Lung (tissue), 12 donors: ENCODE data around the gene TMEM147. TPM values are rescaled to one million over a fixed set of nuclear protein-coding genes. Genes with fewer than 3 reads are reported as not detected.

Experiments used
- ATAC-seq: fragments of 200-7000 bp; cut with Tn5 transposase; one replicate; pipeline ENCODE4 v1.9.1; 2020; ENCODE audit warnings: moderate number of reproducible peaks; ENCODE audit not compliant: insufficient read depth, low FRiP score
- DNase-seq, 3 donors: peaks; one replicate each; pipeline ENCODE4 v3.0.0-alpha.2; 2013 to 2017
- H3K27ac ChIP-seq, 2 donors: one replicate each; pipeline ENCODE4 v1.5.1; 2013; ENCODE audit warnings: mild to moderate bottlenecking in 2 of 2, moderate library complexity in 2 of 2, control low read depth in 1 of 2, inconsistent platforms in 1 of 2, low read depth in 1 of 2, low read length in 1 of 2
- H3K27me3 ChIP-seq, 3 donors: one replicate each; pipeline ENCODE4 v1.5.1; 2013; ENCODE audit warnings: low read length in 2 of 3; ENCODE audit not compliant: control insufficient read depth in 3 of 3, insufficient read depth in 3 of 3
- H3K36me3 ChIP-seq, 4 donors: one replicate each; pipeline ENCODE4 v1.5.1; 2013; ENCODE audit warnings: low read length in 4 of 4, mild to moderate bottlenecking in 1 of 4, moderate library complexity in 1 of 4; ENCODE audit not compliant: control insufficient read depth in 4 of 4, insufficient read depth in 4 of 4
- H3K4me1 ChIP-seq, 5 donors: one replicate each; pipeline ENCODE4 v1.5.1; 2013; ENCODE audit warnings: low read length in 5 of 5, mild to moderate bottlenecking in 2 of 5, moderate library complexity in 1 of 5; ENCODE audit not compliant: control insufficient read depth in 5 of 5, insufficient read depth in 5 of 5
- H3K4me3 ChIP-seq: one replicate; pipeline ENCODE4 v1.5.1; 2013; ENCODE audit warnings: mild to moderate bottlenecking, control low read depth, moderate library complexity
- H3K9ac ChIP-seq, 2 donors: one replicate each; pipeline ENCODE4 v1.5.1; 2013; ENCODE audit warnings: low read length in 2 of 2, control low read depth in 1 of 2; ENCODE audit not compliant: insufficient read depth in 1 of 2
- H3K9me3 ChIP-seq, 4 donors: one replicate each; pipeline ENCODE4 v1.5.1; 2013; ENCODE audit warnings: low read length in 3 of 4, mild to moderate bottlenecking in 1 of 4, moderate library complexity in 1 of 4; ENCODE audit not compliant: control insufficient read depth in 4 of 4, insufficient read depth in 3 of 4
- WGBS, 2 donors: extraction: QIAGEN DNeasy Blood & Tissue Kit; methylation state at CpG; one replicate each; pipeline ENCODE4 v1.1.7; 2013; 5-methylcytosine and 5-hydroxymethylcytosine counted together
- polyA plus RNA-seq, 2 donors: library from polyadenylated mRNA; stranded (reverse); fragments of 200-250 nt; gene quantifications; one replicate each; pipeline ENCODE4 v1.2.1, GENCODE V29; 2013
- total RNA-seq, 2 donors: library from RNA; depleted of rRNA in 1 of 2; stranded (reverse); fragments of >200 nt in 1 of 2; gene quantifications; one replicate each; pipeline ENCODE4 v1.2.1, GENCODE V29; 2014 to 2021
- TF ChIP-seq, protein P1 (sequence below): IDR thresholded peaks from 2 replicates; pipeline ENCODE4 v1.5.1; 2012; ENCODE audit warnings: mild to moderate bottlenecking; ENCODE audit errors: control extremely low read depth, extremely low read depth
- donor health status: control.
- donor health status: control.
- donor health status: Bipolar disorder and iron deficiency.
- donor health status: healthy.
- donor health status: DM: yes; HTN: yes; CAD: no.

TMEM147 gene
- total and polyA plus RNA-seq, 4 donors = 39.0 to 167 (median 124) TPM

DNA sequence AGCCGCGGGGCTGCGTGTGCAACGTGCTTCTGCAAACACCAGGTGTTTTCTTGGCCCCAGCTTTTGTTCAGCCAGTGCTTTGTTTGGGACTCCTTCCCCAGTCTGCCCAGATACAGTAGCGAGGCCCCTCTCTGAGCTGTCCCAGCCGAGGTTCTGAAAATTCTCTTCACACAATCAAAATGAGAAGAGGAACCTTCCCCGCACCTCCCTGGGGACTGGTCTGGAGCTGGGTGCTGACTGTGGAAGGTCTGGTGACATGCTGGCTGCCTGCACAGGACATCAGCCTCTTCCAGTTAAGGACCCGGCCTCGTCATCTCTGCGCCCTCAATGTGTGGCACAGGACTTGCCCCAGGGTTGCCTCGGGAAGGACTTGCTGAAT, 13.8 kb downstream of the TMEM147 start:
- Histone ChIP-seq H3K36me3 (no peaks in the 10 kb centered on the region), H3K9ac (no peak overlapping the region), H3K27ac (no peak overlapping the region), H3K27me3 (peaks cover 11 to 32% (median 12%) of the 10 kb centered on the region in 3 donors), H3K9me3 (no peaks in the 10 kb centered on the region), H3K4me1 (peaks cover 0 to 10% (median 0%) of the 10 kb centered on the region in 5 donors), H3K4me3 (no peak overlapping the region)
- ATAC-seq (no peak), DNase-seq (no peak)
- TF ChIP-seq, protein P1, sequence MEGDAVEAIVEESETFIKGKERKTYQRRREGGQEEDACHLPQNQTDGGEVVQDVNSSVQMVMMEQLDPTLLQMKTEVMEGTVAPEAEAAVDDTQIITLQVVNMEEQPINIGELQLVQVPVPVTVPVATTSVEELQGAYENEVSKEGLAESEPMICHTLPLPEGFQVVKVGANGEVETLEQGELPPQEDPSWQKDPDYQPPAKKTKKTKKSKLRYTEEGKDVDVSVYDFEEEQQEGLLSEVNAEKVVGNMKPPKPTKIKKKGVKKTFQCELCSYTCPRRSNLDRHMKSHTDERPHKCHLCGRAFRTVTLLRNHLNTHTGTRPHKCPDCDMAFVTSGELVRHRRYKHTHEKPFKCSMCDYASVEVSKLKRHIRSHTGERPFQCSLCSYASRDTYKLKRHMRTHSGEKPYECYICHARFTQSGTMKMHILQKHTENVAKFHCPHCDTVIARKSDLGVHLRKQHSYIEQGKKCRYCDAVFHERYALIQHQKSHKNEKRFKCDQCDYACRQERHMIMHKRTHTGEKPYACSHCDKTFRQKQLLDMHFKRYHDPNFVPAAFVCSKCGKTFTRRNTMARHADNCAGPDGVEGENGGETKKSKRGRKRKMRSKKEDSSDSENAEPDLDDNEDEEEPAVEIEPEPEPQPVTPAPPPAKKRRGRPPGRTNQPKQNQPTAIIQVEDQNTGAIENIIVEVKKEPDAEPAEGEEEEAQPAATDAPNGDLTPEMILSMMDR = no peak
- 58 to 66% methylated on average over 11 of the region's 11 CpGs for WGBS, 2 donors

DNA sequence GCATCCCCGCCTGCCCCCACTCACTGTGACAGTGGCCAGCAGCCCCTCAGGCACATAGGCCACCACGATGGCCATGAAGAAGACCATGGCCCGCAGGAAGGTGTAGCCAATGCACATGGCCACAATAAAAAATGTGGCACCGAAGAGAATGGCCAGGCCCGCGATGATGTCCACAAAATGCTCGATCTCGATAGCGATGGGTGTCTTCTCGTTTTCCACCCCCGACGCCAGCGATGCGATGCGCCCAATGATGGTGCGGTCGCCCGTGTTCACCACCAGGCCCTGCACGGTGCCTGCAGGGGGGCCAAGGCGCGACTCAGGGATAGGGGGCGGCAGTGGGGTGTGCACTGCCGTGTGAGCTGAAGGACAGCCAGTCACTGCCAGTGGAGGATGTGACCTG, 14.4 kb downstream of the TMEM147 start:
- Histone ChIP-seq H3K36me3 (no peaks in the 10 kb centered on the region), H3K4me1 (peaks cover 0 to 10% (median 0%) of the 10 kb centered on the region in 5 donors), H3K9me3 (no peaks in the 10 kb centered on the region), H3K9ac (no peak overlapping the region), H3K27me3 (peaks cover 11 to 32% (median 12%) of the 10 kb centered on the region in 3 donors), H3K4me3 (no peak overlapping the region), H3K27ac (no peak overlapping the region)
- ATAC-seq (no peak), DNase-seq (no peak)
- TF ChIP-seq, protein P1 = no peak
- 88 to 90% methylated on average over 23 of the region's 23 CpGs for WGBS, 2 donors

DNA sequence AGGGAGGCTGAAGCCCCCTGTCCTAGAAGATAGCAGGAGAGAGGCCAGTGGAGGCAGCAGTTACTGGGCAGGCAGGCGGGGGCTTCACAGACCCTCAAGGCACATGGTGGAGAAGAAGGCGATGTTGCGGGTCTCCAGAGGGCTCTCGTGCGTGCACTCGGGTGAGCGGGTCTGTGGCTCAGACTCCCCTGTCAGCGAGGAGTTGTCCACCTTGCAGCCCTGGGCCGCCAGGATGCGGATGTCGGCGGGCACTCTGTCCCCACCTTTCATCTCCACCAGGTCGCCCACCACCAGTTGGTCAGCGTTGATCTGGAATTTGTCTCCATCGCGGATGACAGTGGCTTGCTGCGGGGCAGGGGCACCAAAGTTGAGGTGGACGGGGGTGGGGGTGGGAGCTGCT, 14.8 kb downstream of the TMEM147 start:
- H3K27me3 ChIP-seq = peaks cover 11 to 32% (median 12%) of the 10 kb centered on the region in 3 donors
- H3K9me3 ChIP-seq = no peaks in the 10 kb centered on the region
- H3K27ac ChIP-seq = no peak overlapping the region
- H3K9ac ChIP-seq = no peak overlapping the region
- TF ChIP-seq, protein P1 = no peak
- H3K4me3 ChIP-seq = no peak overlapping the region
- no peak for ATAC-seq
- peaks cover 0 to 10% (median 0%) of the 10 kb centered on the region in 5 donors for H3K4me1 ChIP-seq
- WGBS, 2 donors = 87 to 90% methylated on average over 18 of the region's 18 CpGs
- no peak for DNase-seq
- no peaks in the 10 kb centered on the region for H3K36me3 ChIP-seq

DNA sequence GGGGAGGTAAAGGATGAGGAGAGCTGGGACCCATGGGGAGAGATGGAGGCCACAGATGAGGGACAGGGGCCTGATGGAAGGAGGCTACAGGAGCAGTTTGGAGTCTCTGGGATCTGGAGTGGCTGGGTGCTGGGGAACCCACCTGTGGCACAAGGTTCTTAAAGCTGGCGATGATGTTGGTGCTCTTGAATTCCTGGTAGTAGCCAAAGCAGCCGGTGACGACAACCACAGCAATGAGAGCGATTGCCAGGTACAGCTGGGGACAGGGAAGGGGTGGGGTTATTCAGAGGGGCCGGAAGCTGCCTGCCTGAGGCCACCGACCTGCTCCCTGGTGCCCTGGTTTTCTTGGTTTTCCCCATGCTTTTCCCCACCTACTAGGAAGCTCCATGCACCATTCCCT, 15.3 kb downstream of the TMEM147 start:
- H3K4me3 ChIP-seq = no peak overlapping the region
- no peaks in the 10 kb centered on the region for H3K9me3 ChIP-seq
- 54 to 64% methylated on average over 6 of the region's 6 CpGs for WGBS, 2 donors
- H3K9ac ChIP-seq = no peak overlapping the region
- ATAC-seq (no peak), DNase-seq (no peak)
- TF ChIP-seq, protein P1 = no peak
- no peak overlapping the region for H3K27ac ChIP-seq
- no peaks in the 10 kb centered on the region for H3K36me3 ChIP-seq
- peaks cover 11 to 32% (median 12%) of the 10 kb centered on the region in 3 donors for H3K27me3 ChIP-seq
- H3K4me1 ChIP-seq = peaks cover 0 to 10% (median 0%) of the 10 kb centered on the region in 5 donors
